GM23338 (cell line): ENCODE data around the gene RBM42.

Experiments used
- CREB1 ChIP-seq: fragments of 250-450 bp; sonication (Bioruptor Pico); IDR thresholded peaks from 2 replicates; pipeline ENCODE4 v1.5.0; 2020; ENCODE audit warnings: low read depth, mild to moderate bottlenecking, moderate library complexity
- CTCF ChIP-seq, 2 experiments: fragments of 200-600 bp in 1 of 2; sonication (generic) in 1 of 2; conservative IDR thresholded peaks; 2 replicates each; pipeline versions ENCODE4 v1.5.1 to v1.6.1; 2016 to 2017; ENCODE audit warnings: antibody characterized with exemption in 2 of 2, low read depth in 2 of 2, mild to moderate bottlenecking in 2 of 2, moderate library complexity in 1 of 2
- EZH2 ChIP-seq: fragments of 200-600 bp; sonication (generic); IDR thresholded peaks from one replicate; pipeline ENCODE4 v1.8.0; 2017; ENCODE audit warnings: antibody characterized with exemption, mild to moderate bottlenecking, low read depth; ENCODE audit not compliant: unreplicated experiment
- EZH2phosphoT487 ChIP-seq: fragments of 200-600 bp; sonication (generic); IDR thresholded peaks from one replicate; pipeline ENCODE4 v1.8.1; 2018; ENCODE audit warnings: antibody characterized with exemption; ENCODE audit not compliant: unreplicated experiment
- JUNB ChIP-seq: IDR thresholded peaks from one replicate; pipeline ENCODE4 v1.6.1; 2016; ENCODE audit warnings: antibody characterized with exemption; ENCODE audit not compliant: unreplicated experiment
- NANOG ChIP-seq: IDR thresholded peaks from 2 replicates; pipeline ENCODE4 v1.6.1; 2016; ENCODE audit warnings: antibody characterized with exemption, borderline replicate concordance
- POLR2AphosphoS5 ChIP-seq: IDR thresholded peaks from 2 replicates; pipeline ENCODE4 v1.6.1; 2016; ENCODE audit warnings: antibody characterized with exemption, low read depth
- TF ChIP-seq, protein P1 (sequence below): IDR thresholded peaks from 2 replicates; pipeline ENCODE4 v1.6.1; 2016; ENCODE audit warnings: antibody characterized with exemption

DNA sequence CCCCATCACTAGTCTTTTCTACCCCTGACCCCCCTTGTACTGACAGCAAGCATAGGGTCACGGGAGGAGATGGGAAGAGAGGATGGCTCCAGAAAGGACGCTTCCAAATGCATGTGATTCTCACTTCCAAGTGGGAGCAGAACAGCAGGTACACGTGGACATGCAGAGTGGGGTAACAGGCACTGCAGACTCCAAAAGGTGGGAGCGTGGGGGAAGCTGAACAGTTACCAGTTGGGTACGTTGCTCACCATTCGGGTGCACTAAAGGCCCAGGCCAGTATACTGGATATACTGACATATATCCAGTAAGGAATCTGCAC lies 10.4 kb downstream of the RBM42 start:
- TF ChIP-seq JUNB (no peak), CTCF (conservative IDR thresholded peaks at IDR 0.05; ENCODE audit: low read depth in 2 of 2) (no peak), EZH2 (no peak), POLR2AphosphoS5 (0 out of 2 replicates have a peak, but pooled peaks have one; percentile 4), CREB1 (no peak), NANOG (no peak), EZH2phosphoT487 (no peak)
- TF ChIP-seq, protein P1, sequence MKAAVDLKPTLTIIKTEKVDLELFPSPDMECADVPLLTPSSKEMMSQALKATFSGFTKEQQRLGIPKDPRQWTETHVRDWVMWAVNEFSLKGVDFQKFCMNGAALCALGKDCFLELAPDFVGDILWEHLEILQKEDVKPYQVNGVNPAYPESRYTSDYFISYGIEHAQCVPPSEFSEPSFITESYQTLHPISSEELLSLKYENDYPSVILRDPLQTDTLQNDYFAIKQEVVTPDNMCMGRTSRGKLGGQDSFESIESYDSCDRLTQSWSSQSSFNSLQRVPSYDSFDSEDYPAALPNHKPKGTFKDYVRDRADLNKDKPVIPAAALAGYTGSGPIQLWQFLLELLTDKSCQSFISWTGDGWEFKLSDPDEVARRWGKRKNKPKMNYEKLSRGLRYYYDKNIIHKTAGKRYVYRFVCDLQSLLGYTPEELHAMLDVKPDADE = no peak
